HepG2 (cell line): ENCODE data around the gene PKIG.

Source experiments
- ARNTL ChIP-seq: sonication (generic); formaldehyde crosslinking; IDR thresholded peaks from 2 replicates; pipeline ENCODE4 v1.4.0; 2020; ENCODE audit warnings: mild to moderate bottlenecking, missing genetic modification reagents
- CHD4 ChIP-seq: fragments of 200-600 bp; sonication (generic); IDR thresholded peaks from 2 replicates; pipeline ENCODE4 v1.7.0; 2017; ENCODE audit warnings: mild to moderate bottlenecking, low read length, borderline replicate concordance
- CTCF ChIP-seq: sonication (generic); formaldehyde crosslinking; IDR thresholded peaks from 2 replicates; pipeline ENCODE4 v1.5.0; 2020; ENCODE audit warnings: mild to moderate bottlenecking, missing genetic modification reagents, moderate library complexity
- DPF2 ChIP-seq: sonication (generic); formaldehyde crosslinking; IDR thresholded peaks from 2 replicates; pipeline ENCODE4 v1.4.0; 2020; ENCODE audit warnings: mild to moderate bottlenecking, low read depth, missing genetic modification reagents, borderline replicate concordance
- FOXM1 ChIP-seq: sonication (generic); formaldehyde crosslinking; IDR thresholded peaks from 2 replicates; pipeline ENCODE4 v1.5.0; 2020; ENCODE audit warnings: missing genetic modification reagents
- POLR2A ChIP-seq, 2 experiments: IDR thresholded peaks; 2 replicates each; pipeline ENCODE4 v1.6.1; 2011; ENCODE audit warnings: low read depth in 2 of 2, low read length in 2 of 2, mild to moderate bottlenecking in 1 of 2, moderate library complexity in 1 of 2; ENCODE audit not compliant: insufficient read depth in 1 of 2
- RFX5 ChIP-seq: IDR thresholded peaks from 2 replicates; pipeline ENCODE4 v1.6.1; 2011; ENCODE audit warnings: low read depth, low read length, improper control_type of control experiment
- ZBTB21 ChIP-seq: sonication (generic); formaldehyde crosslinking; IDR thresholded peaks from 2 replicates; pipeline ENCODE4 v1.4.0; 2020; ENCODE audit warnings: missing genetic modification reagents
- ZNF256 ChIP-seq: sonication (generic); formaldehyde crosslinking; conservative IDR thresholded peaks from 2 replicates; pipeline ENCODE4 v1.4.0; 2020; ENCODE audit warnings: missing genetic modification reagents
- ZNF510 ChIP-seq: sonication (generic); formaldehyde crosslinking; IDR thresholded peaks from 2 replicates; pipeline ENCODE4 v1.4.0; 2020; ENCODE audit warnings: low read depth, mild to moderate bottlenecking, missing genetic modification reagents
- ZNF816 ChIP-seq: sonication (generic); formaldehyde crosslinking; IDR thresholded peaks from 2 replicates; pipeline ENCODE4 v1.8.0; 2022; ENCODE audit warnings: missing genetic modification reagents, mild to moderate bottlenecking, borderline replicate concordance

- no peak for TF ChIP-seq RFX5
- no peak for TF ChIP-seq ZNF816 (CRISPR knock-in tag)
- no peak for TF ChIP-seq CTCF
- no peak for TF ChIP-seq ZNF510 (CRISPR knock-in tag)
- no peak for TF ChIP-seq POLR2A (IDR thresholded peaks at IDR 0.05; ENCODE audit: insufficient read depth in 1 of 2, low read depth in 2 of 2, low read length in 2 of 2)
- TF ChIP-seq ZBTB21 (CRISPR knock-in tag): no peak
- TF ChIP-seq DPF2 (CRISPR knock-in tag): no peak
- TF ChIP-seq ARNTL (CRISPR knock-in tag): no peak
- no peak for TF ChIP-seq CHD4
- TF ChIP-seq ZNF256 (CRISPR knock-in tag): no peak
- no peak for TF ChIP-seq FOXM1 (CRISPR knock-in tag)
These were observed 10.0 kb downstream of the PKIG start for GRCh38 chr20:44592366-44592765.
